HG03064 (cell line): ENCODE results near the gene BORCS5.

ENCODE experiments used
- ATAC-seq: cut with Tn5 transposase; IDR thresholded peaks from one replicate; pipeline ENCODE4 v1.9.1; 2021; ENCODE audit warnings: low read depth; ENCODE audit not compliant: unreplicated experiment

The BORCS5 gene

DNA sequence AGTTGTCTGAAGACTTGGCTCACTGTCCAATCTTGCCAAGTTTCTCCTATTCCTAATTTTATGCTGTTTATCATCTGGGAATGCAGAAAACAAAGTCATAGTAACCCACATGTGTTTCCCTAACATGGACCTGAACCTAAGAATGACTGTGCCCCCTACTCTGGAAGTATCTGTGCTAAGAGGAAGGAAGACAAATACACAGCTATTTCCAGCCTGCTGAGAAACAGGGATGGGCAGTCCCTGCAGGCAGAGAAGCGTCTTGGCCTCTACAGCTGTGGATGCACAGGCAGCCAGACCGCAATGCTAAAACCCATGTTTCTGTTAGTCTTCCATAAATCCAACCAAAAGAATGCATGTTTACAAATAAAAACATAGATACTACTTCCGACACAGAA is 149.6 kb downstream of the BORCS5 start:
- ATAC-seq = no peak

DNA sequence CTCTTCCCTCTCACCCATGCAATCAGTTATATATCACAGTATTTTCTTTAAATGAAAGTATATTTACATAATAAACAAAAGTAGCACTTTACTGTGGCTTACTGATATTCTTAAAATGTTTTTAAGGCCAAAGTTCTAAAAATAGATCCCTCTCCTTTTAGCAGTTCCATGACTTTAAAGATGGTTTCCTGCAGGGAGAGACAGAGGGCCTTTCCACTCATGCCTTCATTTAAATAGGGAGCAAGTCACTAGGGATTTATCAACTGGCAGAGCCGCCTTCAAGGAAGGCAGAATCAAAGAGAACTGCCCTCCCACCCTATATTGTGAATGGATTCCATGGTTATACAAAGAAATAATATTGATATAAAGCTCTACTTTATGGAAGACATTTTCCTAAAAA is 150.2 kb downstream of the BORCS5 start:
- no peak for ATAC-seq

DNA sequence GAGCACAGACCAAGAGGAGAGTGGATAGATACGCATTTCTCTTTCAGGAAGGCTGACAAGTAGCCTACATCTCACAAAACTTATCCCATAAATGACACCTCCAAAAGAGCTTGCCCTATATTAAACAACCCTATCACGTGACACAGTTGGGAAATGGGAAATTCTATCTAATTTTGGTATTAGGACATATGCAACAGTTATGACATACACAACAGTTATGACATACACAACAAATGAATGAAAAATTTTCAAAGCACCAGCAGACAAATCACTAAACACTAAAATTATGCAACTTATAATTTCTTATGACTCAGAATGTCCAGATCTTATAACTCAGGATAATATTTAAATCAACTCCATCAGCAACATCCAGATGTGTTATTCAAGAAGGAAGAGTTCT is 151.7 kb downstream of the BORCS5 start:
- no peak for ATAC-seq

DNA sequence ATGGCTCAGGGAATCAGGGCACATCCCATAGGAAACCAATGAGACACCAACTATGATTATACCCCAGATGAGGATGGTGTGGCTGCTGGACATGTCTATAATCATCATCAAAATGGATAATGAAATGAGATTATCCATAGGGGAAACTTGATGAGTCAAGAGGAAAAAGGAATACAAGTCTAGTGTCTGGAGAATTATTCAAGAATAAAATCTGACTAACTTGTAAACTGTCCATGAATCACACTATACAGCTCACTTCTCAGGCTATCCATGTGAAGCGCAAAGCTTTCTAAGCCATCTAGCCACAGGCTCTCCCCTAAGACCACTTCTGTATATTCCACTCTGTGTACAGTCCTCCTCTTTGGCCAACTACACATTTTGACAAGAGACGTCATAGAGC is 153.3 kb downstream of the BORCS5 start:
- no peak for ATAC-seq

DNA sequence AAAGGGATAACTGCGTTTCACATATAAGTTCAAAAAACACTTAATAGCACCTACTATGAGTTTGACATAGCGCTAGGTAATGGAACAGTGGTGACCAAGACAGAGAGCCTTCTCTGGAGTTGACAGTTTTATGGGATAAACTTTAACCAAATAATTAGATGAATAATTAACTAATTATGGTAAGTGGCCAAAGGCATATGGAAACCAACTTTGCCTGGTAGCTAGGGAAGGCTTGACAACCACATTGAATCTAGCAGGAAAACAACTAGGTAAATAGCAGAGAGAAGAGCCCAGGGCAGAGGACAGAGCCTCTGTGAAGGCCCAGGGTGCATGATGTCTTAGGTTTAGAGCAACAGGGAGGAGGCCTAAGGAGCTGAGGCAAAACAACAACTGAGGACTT is 153.7 kb downstream of the BORCS5 start:
- no peak for ATAC-seq

DNA sequence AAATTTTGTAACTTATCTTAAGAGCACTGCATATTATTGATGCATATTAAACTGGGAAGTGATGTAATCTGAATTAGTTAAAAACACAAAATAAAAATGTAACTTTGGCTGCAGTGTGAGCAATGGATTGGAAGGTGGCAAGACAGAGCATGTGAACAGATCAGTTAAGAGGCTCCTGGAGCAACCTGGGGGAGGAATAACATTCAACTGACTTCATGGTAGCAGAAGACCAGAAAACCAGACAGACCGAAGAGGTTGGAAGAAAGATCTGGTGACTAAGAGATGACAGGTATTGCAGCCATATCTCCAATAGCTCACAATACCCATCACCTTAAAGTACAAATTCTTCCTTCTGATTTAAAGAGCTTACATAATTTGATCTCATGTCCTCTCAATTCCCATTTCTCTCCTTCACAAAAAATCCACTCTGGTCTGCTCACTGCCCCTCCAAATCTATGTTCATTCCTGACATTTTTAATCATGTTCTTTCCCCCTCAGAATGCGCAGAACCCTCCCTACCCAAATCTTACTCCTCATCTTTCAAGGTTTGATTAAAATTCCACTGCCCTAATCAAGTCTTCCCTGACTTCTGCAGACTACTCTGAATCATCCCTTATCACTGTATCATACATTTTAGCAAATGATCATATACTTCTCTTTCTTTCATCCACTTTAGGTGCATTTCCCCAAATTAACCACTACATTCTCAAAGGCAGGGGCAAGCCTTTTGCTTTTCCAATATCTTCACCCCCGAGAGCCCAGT is 154.3 kb downstream of the BORCS5 start:
- ATAC-seq = no peak

DNA sequence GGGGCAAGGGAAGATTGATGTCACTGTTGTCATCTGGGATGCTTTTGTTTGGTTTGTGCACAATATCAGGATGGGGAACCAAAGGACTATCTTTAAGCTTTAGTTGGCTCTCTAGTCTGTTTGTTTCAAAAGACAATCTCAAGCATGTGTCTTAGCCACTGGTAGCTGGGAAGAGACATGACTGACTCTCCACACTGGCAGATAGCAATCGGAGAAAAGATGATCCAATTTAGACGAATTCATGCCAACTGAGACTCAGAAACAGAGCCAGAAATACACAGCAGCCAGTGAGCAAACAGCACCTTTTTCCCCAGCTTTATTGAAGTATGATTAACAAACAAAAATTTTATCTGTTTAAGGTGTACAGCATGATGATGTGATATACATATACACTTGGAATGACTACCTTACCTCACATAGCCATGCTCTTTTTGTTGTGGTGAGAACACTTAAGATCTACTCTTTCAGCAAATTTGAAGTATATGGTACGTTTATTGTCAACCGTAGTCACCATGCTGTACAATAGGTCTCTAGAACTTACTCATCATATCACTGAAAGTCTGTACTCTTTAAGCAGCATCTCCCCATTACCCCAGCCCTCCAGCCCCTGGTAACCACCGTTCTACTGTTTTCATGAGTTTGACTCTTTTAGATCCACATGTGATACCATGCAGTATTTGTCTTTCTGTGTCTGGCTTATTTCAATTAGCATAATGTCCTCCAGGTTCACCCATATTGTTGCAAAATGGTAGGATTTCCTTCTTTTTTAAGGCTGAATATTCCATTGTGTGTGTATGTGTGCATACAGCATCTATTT is 155.2 kb downstream of the BORCS5 start:
- ATAC-seq = no peak

DNA sequence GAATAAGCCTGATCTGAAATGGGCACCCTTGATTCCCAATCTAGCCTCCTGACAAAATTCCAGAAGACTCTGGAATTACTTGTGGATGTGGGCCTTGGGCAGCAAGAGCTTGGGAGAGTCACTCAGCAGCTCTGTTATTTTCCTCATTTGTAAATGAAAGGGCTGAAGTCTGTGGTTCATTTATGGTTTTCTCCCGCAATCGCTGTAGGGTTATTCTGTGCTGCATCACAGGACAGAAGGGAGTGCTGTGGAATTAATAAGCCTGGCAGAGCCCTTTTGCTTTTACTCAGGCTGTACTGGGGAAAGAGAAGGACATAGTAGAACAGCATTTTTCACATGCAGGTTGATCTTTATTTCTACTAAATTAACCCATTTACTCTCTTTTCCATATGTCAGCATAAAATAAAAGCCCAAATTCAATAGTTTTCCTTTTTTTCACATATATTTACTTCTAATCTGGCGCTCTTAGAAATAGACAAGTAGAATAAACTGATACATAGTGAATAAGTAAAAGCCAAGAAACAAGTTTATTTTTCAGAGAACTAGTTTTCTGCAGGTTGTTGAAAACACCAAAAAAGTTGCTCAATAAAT is 156.6 kb downstream of the BORCS5 start:
- no peak for ATAC-seq

DNA sequence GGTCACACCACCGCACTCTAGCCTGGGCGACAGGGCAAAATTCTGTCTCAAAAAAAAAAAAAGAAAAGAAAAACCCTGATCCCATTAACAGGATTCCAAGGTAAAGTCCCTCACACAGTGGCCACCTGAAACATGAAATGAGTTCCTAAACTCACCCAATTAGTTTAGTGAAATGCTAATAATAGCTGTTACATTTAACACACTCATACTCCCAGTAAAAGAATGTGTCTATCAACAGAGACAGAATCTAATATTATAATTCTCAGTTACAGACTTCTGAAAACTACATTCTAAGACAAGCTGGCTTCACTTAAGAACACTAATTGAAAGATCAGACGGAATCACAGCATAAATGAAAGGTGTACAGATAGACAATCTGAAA is 161.6 kb downstream of the BORCS5 start:
- ATAC-seq = no peak

DNA sequence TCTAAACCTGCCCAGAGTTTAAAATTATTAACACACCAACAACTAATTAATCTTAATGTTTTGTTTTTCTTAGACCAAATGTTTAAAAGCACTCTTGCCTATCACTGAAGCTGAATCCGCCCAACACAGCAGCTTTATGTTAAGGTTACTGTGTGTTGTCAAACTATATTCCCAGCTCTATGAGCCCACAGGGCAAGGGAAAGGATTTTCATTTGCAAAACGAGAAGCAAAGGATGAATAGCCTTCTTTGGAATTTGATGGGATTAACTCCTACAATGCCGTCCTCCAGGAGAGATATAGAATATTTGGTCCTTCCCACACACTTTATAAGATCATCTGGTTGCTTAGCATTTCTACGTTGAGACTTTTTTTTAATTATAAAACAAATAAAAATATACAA is 162.0 kb downstream of the BORCS5 start:
- no peak for ATAC-seq
